Dedifferentiated amniotic fluid mesenchymal stem cell (primary cell): ENCODE results near the gene KCNT1.

Source experiments
- DNase-seq: peaks from one replicate; pipeline ENCODE4 v3.0.0-alpha.2; 2016; ENCODE audit errors: extremely low spot score

Gene KCNT1

GRCh38 chr9:135785013-135785575 is 83.1 kb downstream of the KCNT1 start:
- no peak for DNase-seq

DNA sequence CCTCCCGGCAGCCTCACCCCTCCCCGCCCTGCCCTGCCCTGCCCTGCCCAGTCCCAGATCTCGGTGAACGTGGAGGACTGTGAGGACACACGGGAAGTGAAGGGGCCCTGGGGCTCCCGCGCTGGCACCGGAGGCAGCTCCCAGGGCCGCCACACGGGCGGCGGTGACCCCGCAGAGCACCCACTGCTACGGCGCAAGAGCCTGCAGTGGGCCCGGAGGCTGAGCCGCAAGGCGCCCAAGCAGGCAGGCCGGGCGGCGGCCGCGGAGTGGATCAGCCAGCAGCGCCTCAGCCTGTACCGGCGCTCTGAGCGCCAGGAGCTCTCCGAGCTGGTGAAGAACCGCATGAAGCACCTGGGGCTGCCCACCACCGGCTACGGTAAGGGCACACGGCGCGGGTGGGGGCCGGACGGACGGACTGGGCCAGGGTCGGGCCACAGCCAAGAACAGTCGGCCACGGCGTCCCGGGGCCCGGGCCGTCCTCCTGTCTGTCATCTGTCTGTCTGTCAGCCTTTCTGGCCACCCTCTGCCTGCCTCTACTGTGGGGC is 84.2 kb downstream of the KCNT1 start:
- no peak for DNase-seq

DNA sequence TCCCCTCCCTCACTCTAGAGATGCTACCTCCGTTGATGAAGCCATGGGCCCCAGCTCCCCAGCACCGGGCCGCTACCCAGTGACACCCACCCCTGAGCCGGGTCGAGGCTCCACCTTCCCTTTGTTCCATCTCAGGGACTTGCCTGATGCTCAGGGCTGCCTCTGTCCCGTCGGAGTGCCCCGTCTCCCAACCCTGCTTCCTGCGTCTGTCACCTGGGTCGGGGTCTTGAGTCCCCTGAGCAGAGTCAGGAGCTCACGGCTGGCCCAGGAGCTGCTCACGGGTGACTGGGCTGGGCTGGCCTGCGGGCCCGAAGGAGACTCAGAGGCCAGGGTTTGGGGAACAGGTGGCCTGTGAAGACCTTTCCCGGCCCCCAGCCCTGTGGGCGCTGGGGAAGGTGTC is 85.3 kb downstream of the KCNT1 start:
- no peak for DNase-seq

DNA sequence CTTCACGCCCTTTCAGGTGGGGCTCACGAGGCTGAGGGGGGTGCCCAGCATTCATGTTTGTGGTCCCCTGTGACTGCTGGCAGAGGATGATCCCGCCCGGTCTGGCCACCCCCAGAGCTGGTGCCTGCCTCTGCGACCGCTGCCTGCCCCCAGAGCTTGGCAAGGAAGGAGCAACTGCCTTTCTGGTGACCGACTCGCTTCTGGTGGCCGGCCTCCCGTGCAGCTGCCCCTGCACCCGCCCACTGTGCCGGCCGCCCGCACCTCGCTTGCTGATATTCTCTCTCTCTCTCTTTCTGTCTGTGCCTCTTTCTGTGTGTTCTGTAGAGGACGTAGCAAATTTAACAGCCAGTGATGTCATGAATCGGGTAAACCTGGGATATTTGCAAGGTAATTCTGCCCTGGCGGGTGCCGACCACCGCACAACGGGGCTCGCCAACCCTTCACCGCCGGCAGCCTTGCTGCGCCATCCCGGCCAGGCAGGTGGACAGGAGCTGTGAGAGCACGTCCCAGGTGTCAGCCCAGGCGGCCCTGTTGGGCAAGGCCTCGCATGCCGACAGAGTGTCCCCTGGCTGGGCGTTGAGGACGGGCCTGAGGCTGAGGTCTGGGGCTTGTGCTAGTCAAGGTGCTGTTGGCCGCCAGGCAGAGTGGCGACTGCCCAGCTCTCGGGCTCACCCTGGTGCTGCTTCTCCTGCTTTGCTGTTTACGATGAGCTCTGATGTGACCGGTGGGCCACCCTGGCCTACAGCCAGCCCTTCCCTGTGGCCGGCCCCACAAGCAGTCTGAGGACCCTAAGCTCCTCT is 86.0 kb downstream of the KCNT1 start:
- DNase-seq, result no peak

DNA sequence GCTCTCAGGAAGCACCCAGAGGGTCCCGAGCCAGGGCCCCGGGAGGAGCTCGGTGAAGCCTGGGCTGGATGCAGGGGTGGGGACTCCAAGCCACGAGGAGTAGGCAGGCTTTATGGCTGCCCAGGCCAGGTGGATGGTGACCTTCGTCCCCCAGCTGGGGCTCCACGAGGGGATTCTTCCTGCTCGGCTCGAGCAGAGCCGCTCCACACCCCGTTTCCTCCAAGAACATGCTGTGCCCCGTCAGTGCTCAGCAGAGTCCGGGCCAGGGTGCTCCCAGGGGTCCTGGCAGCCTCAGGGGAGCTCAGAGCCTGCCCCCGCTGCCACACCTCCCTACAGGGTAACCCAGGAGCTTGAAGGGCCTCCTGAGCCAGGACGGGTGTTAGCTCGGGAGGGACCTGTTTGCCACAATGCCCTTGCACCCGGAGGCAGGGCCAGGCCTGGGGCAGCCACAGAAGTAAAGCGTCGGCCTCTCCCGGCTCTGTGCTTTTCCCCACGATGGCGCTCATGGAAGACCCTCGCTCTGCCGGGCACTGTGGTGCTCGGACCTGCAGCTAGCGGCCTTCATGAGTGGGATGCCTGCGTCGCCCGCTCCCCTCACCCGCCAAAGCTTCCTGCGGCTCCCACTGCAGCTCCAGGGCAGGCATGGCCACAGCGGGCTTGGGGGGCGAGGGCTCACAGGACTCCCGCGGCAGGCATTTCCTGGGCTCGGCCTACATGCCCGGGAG is 86.8 kb downstream of the KCNT1 start:
- no peak for DNase-seq

DNA sequence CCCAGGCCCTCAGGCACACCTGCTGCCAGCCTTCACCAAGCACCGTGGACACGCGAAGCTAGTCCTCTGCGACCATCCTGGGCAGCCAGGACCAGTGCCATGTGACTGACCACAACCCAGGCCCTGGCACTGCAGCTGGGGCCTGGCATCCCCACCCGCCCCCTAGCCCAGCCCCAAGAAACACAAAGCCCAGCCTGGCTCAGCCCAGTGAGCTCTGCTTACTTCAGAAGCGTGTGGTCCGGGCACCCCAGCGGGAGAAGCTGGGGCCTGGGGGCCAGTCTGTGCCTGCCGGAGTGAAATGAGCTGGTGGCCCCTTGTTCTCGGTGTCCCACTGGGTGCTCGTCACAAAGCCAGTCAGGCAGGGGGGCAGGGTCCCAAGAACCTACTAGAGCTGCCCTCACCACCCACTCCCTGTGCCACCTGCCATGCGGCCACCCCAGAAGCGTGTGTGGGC is 87.9 kb downstream of the KCNT1 start:
- DNase-seq, result no peak

DNA sequence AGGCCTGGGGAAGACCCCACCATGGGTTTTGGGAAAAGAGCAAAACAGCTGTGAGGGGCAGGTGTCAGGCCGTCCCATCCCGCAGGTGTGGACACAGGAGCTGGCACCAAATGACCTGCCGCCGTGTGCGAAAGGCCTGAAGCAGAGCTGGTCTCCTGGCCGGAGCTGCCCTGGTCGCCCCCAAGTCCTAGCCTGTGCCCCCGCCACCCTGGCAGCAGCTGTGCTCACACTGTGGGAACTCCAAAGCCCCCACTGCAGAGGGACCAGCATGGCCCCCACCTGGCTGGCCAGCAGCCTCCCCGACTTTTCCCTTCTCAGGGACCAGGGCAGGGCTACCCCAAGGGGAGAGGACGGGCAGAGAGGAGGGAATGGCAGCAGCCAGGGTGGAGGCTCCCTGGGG is 88.4 kb downstream of the KCNT1 start:
- no peak for DNase-seq

DNA sequence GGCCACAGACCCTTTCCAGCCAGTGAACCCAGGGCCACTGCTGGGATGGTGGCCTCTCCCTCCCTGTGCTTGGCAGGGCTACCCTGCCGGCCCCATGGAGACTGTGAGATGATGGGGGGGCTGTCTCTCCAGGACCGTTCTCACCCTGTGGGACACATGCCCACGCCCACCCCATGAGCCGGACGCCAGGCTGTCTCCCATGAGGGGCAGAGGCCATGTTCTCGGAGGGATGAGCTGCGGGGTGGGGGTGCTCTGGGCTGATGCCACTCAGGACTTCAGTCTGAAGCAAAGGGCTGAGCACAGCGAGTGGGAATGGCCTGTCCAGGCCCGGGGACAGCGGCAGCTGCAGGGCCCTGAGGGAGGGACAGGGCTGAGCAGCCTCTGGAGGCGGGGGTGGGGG is 88.9 kb downstream of the KCNT1 start:
- DNase-seq, result no peak

DNA sequence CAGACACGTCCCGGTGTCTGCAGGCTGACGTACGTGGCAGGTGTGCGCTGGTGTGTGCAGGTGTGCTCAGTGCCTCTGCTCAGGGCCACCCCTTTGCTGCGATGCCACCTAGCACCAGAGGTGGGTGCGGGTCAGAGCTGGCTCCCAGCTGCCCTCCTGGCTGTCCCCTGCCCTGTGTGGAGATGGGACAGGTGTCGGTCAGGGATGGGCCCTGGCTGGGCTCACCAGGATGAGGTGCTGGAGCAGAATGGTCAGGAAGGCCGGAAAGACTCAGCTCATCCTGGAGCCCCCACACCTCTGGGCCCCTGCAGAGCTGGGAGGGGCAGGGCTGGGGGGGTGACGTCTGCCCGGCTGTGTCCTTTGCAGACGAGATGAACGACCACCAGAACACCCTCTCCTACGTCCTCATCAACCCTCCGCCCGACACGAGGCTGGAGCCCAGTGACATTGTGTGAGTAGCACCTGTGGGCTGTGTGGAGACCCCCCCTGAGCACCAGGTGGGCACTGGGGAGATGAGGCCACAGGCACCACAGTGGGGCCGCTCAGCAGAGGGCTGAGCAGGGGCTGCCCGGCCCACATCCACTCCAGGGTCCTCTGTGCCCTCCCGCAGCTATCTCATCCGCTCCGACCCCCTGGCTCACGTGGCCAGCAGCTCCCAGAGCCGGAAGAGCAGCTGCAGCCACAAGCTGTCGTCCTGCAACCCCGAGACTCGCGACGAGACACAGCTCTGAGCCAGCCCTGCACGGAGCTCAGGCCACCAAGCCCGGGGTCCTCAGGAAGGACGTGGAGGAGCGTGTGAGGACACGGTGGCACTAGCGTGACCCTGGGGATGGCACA is 89.7 kb downstream of the KCNT1 start:
- no peak for DNase-seq

DNA sequence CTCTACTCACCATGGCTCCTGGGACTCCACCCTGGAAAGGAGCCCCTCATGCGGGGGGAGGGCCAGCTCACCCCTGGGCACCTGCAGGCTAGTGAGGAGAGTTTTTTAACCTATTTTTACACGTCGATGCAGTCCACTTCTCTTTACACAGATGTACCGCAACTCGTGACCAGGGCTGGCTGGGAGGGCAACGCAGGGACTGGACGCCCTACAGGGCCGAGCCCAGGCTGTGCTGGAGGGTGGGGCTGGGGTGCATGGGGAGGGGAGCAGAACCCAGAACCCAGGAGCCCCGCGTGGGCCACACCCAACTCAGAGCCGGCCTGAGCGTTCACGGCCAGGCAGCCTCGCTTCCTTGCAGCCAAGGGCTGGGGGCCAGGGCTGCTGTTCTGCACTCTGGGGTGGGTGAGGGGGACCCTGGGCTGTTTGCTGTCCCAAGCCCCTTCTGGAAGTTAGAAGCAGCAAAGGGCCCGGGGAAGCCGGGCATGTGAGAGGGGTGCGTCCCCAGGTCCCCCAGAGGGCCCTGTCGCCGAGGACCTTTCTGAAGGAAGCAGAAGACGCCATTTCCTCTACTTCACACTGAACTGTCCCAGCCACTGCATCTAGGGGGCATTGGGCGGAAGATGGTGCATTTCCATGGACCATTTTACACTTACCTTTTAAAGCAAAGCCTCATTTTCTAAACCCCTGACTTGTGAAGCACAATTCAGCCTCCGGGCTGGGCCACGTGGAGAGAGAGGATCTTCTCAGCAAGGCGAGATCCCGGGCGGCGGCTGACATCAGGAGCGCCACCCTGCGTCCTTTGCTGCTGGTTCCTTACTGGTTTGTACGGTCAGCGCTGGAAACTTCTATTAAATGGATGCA is 90.5 kb downstream of the KCNT1 start:
- no peak for DNase-seq

GRCh38 chr9:135793221-135794056 is 91.5 kb downstream of the KCNT1 start:
- no peak for DNase-seq

DNA sequence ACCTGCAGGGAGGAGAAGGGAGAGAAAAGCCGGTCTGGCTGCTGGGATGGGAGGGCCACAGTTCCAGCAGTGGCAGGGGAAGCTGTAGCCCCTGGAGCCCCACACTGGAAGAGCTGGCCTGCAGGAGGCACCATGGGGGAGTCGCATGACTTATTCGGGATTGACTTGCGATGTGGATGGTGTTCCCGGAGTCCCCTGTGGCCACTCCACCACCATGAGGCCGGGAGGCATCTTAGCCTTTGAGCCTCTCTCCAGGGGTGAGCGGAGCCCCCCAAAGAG is 92.0 kb downstream of the KCNT1 start:
- DNase-seq, result no peak

- no peak for DNase-seq
Measured at GRCh38 chr9:135794361-135794885, 92.4 kb downstream of the KCNT1 start.

GRCh38 chr9:135795391-135795790 is 93.4 kb downstream of the KCNT1 start:
- no peak for DNase-seq

- no peak for DNase-seq
Measured at GRCh38 chr9:135796784-135797485, 95.0 kb downstream of the KCNT1 start.

GRCh38 chr9:135797507-135798262 is 95.7 kb downstream of the KCNT1 start:
- no peak for DNase-seq

DNA sequence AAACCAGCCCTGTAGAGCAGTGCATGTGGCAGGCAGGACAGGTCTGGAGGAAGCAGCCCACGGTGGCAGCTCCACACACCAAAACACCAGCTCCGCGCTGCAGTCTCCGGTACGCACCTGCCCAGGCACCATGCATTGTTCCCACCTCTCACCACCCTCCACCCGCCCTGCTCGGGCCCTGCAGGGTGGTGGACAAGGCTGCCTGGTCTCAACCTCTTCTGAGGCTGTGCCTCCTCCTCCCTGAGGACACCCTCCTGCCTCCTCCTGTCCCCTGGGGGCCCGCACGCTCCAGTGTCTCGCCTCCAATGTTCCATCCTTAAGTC is 96.2 kb downstream of the KCNT1 start:
- DNase-seq, result no peak

- no peak for DNase-seq
Measured at GRCh38 chr9:135799261-135799660, 97.3 kb downstream of the KCNT1 start.

GRCh38 chr9:135801070-135801469 is 99.1 kb downstream of the KCNT1 start:
- DNase-seq, result no peak
